GM18858 (cell line): ENCODE data around the gene CNR2.
"Not testable (repeated sequence)": the region's sequence is repeated elsewhere in the genome, so short reads cannot be mapped to it uniquely, and the experiment has no call there.

ENCODE experiments used
- ATAC-seq: cut with Tn5 transposase; IDR thresholded peaks from one replicate; pipeline ENCODE4 v1.9.1; 2021; ENCODE audit not compliant: unreplicated experiment

Gene CNR2

DNA sequence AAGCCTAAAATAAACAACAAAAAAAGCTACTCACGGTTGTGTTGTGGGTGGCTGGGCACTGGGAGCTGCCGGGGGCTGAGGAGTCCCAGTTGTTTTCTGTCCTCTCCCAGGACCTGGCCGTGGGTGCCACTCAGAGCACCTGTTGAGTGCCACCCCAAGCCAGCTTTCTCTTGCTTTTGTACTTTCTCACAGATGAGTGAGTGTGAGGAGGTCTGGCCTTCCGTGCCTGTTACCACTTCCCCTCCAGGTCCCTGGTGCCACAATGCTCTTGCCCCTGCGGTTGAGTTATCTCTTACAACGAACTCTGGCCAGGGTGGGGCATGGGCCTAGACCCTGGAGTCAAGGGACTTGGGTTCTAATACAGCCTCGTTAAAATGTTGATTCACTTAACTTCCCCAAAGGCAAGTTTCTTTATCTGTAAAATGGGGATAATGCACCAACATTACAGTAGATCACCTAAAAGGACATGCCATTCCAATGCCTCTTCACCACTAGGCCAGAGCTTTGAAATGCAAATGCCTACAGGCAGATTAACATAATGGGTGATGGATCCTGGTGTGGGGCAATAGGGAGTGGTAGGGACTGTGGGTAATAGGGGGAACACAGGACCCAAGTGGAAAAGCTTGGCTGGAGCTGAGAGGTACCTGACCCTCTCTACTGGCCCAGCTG is at the start of gene CNR2:
TSS of gene CNR2 (minus strand) at position 151 of the 669 bp plus-strand sequence. CDS start 37,745 bp downstream, outside the sequence.
- no peak for ATAC-seq

DNA sequence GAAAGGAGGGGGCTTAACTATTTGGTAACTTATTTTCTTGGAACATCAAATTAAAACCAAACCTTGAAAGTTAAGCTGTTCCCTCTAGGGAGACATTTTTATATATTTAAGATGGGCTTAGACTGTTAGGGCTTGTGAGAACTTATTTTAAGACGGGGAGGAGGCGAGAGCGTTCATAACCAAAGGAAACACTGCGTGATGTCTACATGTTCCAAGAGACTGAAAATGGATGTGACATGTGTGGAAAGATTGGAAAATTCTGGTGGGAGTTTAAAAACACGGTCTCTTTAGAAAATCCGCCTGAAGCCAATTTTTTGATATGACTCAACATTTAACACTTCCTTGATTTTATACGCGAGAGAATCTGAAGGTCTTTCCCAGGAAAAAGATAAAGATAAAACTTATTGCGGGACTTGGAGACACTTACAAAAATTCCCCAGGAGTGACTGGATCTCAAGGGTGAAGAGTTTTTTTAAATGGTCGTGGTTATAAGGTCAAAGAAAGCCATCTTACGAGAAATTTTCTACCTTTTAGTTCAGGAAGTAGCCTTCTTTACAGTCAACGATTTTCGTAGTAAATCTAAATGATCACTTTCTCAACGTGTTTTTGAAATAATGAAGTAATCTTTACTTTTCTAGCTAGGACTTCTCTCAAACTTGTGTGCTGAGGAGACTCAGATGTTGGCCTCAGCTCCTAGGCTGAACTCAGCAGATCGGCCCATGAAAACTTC is 47.3 kb upstream of the CNR2 start:
- no peak for ATAC-seq

DNA sequence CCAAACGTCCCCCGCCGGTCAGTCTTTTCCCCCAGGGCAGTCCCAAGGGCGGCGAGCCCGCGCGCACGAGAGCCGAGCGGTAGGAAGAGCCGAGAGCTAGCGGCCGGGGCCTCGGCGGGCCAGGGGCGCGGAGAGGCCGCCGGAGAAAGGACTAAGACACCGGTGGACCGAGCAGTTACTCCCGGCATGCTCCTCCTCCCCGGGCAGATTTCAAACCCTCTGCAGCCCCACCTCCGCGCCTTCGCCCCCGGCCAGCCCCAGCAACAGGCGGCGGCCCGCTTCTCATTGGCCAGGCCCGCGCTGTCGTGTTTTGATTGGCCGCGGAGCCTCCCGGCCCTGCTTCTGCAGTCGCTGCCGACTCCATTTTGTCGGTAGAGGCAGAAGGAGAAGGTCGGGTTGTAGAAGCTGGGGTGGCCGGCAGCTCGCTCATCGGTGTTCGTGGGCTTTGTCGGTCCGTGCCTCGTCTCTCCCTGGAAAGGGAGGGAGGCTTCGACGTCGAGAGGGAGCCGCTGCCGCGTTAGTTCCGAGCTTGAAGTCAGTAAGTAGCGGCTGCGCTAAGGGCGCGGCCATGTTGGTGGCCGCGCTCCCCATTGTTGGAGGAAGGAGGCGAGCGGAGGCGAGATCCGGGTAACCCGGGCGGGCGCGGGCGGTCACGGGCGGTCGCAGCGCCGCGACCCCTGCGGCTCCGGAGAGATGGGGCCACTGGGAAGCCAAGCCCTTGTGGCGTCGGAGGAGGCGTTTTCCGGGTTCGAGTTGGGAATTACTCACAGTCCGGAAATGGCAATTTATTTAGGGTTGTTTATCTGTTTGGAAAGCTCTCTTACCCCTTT is 46.5 kb upstream of the CNR2 start, which contains the start of gene PNRC2:
TSS of gene PNRC2 (plus strand) at position 368 of the 830 bp plus-strand sequence. CDS start 1,630 bp downstream, outside the sequence.
- peak; percentile 36 for ATAC-seq

DNA sequence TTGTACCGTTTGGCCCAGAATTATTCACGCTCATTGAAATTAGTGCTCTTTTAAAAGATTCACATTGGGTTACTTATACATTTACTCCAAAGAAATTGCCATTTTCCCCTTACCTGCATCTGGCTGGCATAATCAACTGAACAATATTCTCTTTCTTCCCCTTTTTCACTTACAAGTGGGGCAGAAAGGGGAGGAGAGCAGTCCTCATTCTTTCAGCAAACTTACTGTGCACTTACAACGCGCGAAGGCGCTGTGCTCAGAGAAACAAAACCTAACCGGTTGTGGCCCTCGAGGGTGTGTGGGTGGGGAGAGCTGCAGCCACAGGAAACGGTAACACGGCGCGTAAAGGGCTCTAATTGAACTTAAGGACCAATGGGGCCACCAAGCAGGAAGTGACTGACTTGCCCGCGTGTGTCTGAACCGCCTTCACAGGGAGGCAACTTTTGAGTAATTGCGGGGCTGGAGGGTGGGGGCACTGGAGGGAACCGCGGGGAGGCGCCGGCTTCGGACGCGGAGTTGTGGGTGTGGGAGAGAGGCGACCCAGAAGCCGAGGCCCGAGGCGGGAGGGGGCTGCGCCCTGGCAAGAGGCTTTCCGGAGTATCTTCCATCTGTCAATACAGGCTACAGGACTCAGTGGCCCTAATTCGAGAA is 45.8 kb upstream of the CNR2 start:
- peak; percentile 43 for ATAC-seq

DNA sequence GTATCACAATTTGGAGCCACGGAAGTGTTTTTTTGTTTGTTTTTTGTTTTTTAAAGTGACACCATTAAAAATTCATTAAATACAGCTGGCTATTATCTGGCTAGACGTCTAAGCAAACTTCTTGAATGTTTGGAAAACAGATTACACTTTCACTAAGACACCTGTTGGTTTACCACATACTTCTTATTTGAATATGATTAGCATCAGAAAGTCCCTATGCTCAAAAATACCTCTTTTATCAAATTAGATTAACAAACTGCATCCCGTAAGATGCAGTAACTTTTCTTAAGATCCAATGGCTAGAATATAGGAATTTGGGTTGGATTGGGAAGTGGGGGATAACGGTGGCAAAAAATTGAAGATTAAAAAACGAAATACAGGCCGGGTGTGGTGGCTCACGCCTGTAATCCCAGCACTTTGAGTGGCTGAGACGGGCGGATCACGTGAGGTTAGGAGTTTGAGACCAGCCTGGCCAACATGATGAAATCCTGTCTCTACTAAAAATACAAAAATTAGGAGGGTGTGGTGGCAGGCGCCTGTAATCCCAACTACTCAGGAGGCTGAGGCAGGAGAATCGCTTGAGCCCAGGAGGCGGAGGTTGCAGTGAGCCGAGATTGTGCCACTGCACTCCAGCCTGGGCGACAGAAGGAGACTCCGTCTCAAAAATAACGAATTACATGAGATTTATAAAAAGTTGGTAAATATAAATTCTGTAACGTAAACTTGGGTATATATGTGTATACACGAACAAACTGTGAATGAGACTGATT is 45.1 kb upstream of the CNR2 start:
- ATAC-seq, result not testable (repeated sequence)

DNA sequence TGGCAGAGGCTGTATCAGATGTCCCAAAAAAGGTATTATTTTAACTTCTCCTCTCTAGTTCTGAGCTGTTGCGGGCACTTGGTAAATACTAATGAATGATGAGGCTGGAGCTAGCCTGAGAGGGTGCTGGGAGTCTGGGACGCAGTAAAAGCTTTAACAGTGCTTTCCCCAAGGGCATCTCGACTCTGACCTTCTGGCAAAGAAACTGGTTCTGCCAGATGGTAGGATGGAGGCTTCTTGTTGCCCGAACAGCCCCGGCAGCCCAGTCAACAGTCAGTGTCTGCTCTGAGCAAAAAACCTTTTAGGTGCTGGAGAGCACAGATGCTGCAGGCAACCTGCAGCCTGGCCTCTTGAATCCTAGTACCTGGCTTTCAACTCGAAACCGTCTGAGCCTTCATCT is 43.9 kb upstream of the CNR2 start:
- ATAC-seq, result no peak

DNA sequence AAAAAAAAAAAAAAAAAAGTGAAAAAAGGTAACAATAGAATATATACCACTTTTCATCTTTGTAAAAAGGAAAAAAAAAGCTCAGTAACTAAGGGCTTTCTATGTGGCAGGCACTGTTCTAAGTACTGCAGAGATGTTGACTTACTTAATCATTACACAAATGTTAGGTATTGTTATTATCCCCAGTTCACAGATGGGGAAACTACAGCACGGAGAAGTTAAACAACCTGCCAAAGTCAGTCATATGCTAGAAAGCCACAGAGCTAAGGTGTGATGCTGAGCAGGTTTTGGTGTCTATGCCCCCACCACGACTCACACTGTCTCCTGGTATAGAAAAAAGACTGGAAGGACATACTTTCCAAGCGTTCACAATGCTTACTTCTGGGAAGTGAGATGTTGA is 39.9 kb upstream of the CNR2 start:
- ATAC-seq, result no peak

DNA sequence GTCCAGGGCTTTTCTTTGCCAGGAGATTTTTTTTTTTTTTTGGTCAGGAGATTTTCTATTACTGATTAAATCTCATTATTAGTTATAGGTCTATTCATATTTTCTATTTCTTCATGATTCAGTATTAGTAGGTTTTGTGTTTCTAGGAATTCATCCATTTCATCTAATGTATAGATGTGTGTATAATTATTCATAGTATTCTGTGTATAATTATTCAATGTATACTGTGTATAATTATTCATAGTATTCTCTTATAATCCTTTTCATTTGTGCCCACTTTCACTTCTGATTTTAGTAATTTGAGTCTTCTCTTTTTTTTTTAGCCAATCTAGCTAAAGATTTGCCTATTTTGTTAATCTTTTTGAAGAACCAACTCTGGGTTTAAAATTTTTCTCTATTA is 34.2 kb upstream of the CNR2 start:
- no peak for ATAC-seq

DNA sequence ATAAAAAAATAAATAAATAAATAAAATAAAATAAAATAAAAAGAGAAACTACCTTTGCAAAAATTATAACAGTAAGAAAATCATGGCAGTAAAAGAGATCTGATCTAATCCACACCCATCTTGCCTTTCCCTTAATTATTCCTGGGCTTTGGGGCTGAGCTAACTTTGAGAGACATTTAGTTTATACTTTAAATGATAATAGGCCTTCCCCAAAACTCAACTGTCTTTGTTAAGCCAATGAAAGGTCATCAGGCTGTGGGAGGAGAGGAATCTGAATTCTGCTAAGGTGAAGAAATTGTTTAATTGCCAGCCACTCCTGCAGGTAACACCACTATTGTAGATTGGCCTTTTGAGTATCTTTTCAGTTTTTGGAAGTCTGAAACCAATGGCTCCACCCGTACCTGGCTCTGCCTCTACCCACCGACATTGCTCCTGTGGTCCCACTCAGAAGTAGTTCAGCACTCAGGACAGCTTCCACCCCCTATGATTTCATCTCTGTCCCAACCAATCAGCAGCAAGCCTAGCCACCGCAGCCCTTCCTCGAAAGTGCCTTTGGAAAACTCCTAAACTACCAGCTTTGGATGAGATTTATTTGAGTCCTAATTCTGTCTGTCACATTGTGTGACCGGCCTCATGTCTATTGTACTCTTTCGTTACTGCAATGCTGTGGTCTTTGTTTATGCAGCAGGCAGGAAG is 23.5 kb upstream of the CNR2 start:
- ATAC-seq, result no peak

DNA sequence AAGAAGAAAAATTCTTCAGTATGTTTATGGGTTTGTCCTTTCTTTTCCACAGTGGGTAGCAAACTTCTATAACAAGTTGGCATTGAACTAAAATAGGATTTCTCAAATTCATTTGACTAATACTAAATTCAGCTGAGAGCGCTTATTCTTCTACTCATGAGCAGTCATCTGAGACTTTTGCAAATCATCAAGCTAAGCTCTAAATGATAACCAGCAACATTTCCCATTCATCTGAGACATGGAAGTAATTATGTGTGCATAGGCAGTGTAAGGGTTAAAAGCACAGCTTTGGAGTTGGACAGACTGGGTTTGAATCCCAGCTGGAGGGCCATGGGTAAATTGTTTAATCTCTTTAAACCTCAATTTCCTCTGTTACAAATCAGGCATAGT is 18.3 kb upstream of the CNR2 start:
- no peak for ATAC-seq

DNA sequence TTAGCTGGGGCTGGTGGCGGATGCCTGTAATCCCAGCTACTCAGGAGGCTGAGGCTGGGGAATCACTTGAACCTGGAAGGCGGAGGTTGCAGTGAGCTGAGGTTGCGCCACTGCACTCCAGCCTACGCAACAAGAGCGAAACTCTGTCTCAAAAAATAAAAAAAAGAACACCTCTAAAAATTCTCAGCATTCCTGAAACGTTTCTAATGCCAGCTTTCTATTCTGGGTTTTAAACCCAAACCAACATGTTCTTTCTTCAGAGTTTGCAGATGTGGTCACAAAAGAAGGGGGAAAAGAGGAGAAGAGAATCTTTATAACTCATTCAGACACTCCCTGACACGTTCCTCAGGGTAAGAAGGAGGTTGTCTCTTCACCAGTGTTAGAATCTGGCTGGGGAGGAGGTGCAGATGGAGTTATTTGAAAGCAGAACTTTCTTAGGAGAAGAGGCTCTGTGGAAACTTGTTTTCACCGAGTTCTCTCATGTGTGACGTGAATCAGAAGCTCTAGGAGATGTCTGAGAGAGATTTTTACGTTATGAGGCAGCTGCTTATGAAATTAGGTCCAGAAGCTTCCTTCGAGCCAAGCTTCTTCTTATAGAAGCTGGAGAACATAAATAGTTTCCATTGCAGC is 17.8 kb upstream of the CNR2 start:
- ATAC-seq, result no peak

DNA sequence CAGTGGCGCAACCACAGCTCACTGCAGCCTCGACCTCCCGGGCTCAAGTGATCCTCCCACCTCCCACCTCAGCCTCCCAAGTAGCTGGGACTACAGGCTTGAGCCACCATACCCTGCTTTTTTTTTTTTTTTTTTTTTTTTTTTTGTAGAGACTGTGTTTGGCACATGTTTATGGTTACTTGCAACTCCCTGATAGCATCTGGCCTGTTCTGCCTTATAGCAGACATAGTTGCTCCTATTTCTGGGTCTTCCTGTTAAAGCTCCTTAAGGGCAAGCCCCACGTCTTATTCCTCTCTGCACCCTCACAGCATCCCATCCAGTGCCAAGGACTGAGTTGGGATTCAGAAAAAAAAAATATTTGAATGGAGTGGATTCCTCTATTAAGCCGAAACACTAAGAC is 17.1 kb upstream of the CNR2 start:
- no peak for ATAC-seq

DNA sequence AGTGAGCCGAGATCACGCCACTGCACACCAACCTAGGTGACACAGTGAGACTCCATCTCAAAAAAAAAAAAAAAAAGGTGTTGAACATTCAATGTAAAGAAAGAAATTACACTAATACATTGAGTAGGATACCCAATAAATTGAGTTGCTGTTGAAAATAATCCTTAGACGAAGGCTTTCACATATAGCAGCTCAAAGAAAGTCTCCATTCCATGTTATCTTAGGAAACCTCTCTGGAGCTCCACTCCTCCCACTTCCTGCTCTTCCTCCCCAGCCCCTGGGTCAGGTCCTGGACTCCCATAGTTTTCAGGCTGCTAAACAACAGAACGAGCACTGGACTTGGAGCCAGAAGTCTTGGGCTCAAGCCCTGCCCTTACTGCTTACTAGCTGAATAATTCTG is 15.6 kb upstream of the CNR2 start:
- ATAC-seq, result no peak

DNA sequence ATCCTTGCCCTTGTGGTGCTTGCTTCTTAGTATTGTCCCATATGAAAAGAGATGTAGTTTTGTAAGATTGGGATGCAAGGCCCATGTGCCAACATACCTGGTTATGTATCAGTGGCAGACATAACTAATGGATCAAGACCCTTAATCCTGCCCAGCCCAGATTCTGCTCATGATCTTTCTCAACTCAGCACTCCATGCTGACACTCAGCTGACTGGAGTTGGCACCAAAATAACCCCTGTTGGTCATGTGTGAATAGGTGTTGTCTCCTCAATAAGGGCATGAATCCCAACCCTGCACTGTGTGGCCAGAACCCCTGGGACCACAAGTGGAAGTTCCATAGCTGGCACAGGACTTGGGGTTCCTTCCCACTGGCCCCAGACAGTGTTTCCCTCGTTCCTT is 13.9 kb upstream of the CNR2 start:
- ATAC-seq, result no peak

DNA sequence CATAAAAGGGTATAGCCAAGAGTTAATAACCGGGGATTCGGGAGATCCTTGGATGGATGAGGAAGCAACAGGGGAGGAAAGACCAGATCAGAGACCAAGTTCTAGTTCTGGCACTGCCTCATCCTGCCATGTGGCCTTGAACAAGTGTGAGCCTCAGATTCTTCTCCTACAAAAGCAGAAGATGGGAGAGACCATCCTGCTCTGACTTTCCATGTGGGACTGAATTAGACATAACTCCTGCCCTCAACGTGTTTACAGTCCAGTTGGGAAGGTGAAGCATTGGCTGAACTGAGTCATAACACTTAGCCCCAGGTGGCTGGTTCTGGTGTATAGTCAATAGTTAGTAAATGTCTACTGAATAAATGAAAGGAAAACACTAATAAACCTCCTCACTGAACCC is 12.1 kb upstream of the CNR2 start:
- ATAC-seq, result no peak

DNA sequence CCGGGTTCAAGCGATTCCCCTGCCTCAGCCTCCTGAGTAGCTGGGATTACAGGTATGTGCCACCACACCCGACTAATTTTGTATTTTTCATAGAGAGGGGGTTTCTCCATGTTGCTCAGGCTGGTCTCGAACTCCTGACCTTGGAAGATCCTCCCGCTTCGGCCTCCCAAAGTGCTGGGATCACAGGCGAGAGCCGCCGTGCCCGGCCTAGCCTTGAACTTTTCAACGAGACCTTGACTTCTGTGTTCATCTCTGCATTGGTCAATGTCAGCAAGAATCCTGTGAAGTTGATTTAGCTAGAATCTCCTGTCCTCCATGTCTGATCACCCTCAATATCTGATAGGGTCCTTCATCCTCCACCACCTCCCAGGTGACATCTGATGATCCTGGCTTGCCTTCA is 11.4 kb upstream of the CNR2 start:
- no peak for ATAC-seq

DNA sequence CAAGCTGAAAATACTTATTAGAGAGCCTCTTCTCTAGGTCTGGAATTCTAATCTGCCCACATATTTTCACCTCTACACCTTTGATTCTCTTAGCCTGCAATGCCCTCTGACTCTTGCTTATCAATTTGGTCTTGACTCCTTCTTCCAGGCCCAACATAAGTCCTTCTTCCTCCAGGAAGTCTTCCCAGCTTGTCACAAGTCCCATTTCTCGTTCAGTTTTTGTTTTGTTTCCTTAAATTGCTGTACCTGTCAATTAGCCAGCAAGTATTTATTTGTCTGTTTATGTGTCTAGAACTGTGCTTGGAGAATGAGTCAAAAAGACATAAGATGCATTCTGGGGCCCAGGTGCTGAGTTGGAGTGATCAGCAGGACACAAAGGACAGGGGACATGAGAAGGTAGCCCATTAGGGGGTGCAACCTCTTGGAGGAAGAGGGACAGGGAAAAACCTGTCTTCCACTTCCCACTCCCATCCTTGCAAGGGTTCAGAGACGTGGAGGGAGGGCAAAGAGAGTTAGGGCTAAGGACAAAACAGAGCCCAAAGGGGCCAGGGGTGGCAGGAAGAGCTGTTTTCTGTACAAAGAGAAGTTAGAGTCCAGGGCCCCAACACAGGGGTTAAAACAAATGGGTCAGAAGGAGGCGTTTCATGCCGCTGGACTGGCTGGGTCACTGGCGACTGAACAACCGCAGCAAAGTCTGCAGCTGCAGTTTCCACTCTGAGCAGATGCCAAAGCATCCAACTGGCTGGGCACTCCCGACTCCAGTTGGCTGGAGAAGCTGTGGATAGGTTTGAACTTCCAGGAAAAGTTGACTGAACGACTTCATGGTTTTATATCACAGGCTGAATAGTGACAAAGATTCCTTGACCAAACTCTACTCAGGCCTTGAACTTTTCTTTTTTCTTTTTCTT is 10.7 kb upstream of the CNR2 start:
- ATAC-seq, result no peak

DNA sequence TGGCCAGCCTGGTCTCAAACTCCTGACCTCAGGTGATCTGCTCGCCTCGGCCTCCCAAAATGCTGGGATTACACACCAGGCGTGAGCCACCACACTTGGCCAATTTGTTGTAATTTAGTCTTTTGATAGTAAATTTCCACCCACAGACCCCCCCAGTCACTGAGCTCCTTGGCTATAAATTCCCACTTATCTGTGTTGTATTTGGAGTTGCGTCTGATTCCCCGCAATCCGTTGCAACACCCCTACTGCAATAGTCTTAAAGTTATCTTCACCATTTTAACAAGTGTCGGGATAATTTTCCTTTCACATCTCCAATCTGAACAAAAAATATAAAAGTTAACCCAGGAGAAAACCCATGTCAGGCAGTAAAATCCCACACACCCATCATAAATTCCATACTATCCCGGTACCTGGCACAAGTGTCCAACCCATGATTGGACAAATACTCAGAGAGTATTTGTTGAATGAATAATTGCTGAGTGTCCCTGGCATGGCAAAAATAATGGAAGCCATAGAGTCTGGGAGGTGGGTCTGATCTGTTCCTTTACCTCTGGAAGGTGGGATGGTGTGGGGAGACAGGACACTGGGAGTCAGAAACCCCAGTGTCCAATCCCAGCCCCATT is 9.3 kb upstream of the CNR2 start:
- ATAC-seq, result no peak
